GM12864 (cell line): ENCODE results near the gene PFKFB3.

Experiments used
- DNase-seq: peaks from one replicate; pipeline ENCODE4 v3.0.0-alpha.2; 2011; ENCODE audit warnings: low read depth
- H3K4me3 ChIP-seq: 2 replicates; pipeline ENCODE4 v1.5.1; 2011; ENCODE audit warnings: mild to moderate bottlenecking, low read depth, low read length, control low read depth
- TF ChIP-seq, protein P1 (sequence below): IDR thresholded peaks from 2 replicates; pipeline ENCODE4 v1.5.1; 2011; ENCODE audit warnings: low read depth, mild to moderate bottlenecking, moderate library complexity, low read length, control low read depth, inconsistent platforms; ENCODE audit errors: missing control alignments

PFKFB3 gene

DNA sequence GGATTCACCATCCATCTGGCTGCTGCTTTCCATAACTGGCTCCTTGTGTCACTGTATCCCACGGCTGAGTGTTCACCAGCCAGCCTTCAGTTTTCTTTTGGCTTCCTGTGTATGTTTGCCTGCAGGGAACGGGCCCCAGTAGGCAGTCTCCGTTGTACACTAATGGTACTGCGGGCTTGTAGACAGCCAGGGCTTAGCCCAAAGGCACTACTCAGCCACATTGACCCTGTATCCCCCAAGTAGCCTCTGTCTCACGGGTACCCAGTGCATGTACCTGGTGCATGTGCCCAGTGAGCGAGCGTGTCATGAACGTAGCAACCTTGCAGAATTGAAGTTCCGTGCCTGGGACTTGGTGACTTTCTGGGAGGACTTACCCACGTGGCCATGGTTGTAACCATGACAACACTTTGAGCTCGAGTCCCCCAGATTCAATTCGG is 6.1 kb downstream of the PFKFB3 start:
- H3K4me3 ChIP-seq = no peak overlapping the region
- TF ChIP-seq, protein P1, sequence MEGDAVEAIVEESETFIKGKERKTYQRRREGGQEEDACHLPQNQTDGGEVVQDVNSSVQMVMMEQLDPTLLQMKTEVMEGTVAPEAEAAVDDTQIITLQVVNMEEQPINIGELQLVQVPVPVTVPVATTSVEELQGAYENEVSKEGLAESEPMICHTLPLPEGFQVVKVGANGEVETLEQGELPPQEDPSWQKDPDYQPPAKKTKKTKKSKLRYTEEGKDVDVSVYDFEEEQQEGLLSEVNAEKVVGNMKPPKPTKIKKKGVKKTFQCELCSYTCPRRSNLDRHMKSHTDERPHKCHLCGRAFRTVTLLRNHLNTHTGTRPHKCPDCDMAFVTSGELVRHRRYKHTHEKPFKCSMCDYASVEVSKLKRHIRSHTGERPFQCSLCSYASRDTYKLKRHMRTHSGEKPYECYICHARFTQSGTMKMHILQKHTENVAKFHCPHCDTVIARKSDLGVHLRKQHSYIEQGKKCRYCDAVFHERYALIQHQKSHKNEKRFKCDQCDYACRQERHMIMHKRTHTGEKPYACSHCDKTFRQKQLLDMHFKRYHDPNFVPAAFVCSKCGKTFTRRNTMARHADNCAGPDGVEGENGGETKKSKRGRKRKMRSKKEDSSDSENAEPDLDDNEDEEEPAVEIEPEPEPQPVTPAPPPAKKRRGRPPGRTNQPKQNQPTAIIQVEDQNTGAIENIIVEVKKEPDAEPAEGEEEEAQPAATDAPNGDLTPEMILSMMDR = no peak
- no peak for DNase-seq

DNA sequence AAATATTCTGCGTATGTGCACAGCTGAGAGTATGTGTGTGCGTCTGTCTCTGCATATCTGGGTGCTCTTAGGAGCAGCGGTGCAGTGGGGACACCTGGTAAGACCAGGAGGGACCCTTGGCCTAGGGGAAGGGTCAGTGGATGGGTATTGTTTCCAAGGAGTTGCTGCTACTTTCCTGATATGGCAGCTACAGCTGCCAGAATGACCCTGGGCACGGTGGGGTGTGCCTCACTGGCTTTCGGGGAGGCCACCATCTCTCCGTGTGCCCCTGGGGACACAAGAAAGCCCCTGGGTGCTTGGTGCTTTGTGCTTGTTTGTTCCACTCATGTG is 8.6 kb downstream of the PFKFB3 start:
- no peak for DNase-seq
- no peak overlapping the region for H3K4me3 ChIP-seq
- TF ChIP-seq, protein P1 = no peak

DNA sequence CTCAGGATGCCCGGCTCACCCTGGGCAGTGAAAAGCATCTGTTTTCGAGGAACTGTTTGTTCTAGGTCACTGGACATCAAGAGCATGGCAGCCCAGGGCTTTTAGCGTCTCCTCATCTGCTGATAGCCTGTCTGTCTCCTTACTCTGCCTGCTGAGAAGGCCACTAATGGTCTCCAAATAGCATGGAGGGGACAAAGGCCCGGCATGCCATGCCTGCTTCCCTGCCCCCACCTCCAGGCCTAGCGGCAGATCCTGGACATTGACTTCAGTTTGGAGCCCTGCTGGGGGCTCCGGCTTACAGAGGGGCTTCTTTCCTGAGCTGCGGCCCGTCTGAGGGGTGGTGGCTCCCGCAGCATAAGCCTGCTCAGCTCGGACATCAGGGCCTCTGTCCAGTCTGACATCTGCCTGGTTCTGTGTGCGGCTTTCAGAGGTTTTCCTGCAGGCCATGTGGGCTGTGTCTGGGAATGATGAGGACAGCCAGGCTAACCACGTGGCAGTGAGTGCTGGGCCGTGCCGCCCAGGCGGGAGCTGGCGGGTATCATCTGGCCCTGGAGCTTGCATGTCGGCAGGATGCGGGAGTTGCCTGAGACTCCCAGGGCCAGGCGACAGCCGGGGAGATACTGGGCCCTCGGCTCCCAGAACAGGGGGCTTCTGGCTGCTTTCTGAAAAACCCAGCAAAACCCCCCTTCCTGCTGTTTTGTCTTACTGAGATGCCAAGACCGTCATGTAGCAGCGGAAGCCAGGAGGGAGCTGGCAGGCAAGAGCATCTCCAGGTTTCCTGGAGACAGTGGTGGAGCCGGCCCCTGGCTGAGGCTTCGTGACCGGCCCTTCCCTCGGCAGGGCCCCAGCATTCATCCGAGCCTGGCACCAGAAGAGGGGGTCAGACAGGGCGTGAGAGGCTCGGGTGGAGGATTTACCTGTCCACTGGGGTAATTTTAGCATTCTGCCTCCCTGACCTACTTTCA is 9.2 kb downstream of the PFKFB3 start:
- DNase-seq = no peak
- H3K4me3 ChIP-seq = no peak overlapping the region
- TF ChIP-seq, protein P1 = no peak

GRCh38 chr10:6212806-6213205 is 10.1 kb downstream of the PFKFB3 start:
- no peak for DNase-seq
- no peak overlapping the region for H3K4me3 ChIP-seq
- TF ChIP-seq, protein P1 = no peak

DNA sequence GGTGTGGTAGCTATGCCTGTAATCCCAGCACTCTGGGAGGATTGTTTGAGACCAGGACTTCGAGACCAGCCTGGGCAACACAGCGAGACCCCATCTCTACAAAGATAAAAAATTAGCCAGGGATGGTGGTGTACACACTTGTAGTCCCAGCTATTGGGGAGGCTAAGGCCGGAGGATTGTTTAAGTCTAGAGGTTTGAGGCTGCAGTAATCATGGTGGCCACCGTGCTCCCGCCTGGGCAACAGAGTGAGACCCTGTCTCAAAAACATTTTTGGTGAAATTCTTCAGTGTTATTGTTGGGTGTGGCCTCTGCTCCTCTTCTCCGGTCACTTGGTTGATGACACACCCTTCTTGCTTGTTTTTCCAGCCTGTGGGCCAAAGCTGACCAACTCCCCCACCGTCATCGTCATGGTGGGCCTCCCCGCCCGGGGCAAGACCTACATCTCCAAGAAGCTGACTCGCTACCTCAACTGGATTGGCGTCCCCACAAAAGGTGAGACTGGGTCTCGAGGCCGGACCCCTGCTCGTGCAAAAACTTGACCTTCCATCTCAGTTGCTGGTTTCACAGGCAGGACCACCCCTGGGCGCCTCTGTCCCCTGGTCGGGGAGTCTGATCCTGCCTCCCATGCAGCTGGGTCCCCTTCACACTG is 10.6 kb downstream of the PFKFB3 start:
- TF ChIP-seq, protein P1 = no peak

DNA sequence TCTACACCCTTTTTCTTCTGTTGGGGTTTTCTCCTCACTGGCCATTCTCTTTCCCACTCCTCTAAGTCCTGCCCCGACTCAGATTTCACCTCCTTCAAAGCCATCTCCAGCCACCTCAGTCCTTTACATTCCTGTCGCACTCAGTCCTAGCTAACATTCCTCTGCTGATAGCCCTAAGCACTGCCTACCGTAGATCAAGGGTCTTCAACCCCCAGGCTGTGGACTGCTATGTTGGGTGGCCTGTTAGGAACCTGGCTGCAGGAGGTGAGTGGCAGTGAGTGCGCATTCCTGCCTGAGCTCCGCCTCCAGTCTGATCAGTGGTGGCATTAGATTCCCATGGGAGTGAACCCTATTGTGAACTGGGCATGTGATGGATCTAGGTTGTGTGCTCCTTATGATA is 11.2 kb downstream of the PFKFB3 start:
- TF ChIP-seq, protein P1 = no peak
- no peak overlapping the region for H3K4me3 ChIP-seq
- no peak for DNase-seq

More for the DNA sequence above, 10.6 kb downstream of the PFKFB3 start:
- no peak overlapping the region for H3K4me3 ChIP-seq
- no peak for DNase-seq
